OCI-M2 (cell line): ENCODE measurements around the gene METAP1.
"Not testable (repeated sequence)": the region's sequence is repeated elsewhere in the genome, so short reads cannot be mapped to it uniquely, and the experiment has no call there.

Source experiments
- DNase-seq: peaks from one replicate; lab custom pipeline; 2025; ENCODE audit not compliant: unreplicated experiment; lab: John Stamatoyannopoulos, UW

The METAP1 gene

GRCh38 chr4:98995183-98996055 is at the start of gene METAP1:
METAP1 (plus strand) TSS chr4:98995721; CDS start chr4:98995754, 33 bp downstream.
- peak; percentile 45 for DNase-seq

DNA sequence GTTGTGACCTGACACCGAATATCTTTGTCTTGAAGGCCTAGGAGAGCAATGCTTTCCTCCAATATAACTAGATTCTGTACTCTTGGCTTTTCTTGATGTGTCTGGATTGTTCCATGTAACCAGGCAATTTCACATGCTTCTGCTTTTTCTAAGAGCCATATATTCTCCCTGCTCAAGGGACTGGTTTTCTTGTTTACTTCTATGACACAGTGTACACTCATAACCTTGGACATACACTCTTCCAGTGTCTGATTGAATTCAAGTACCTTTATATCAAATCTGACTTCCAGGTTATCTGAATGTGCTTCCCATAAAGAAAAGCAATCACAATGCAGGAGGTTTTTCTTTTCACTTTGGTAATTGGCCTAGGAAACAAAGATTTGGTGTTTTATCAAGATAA is 49.2 kb upstream of the METAP1 start:
- DNase-seq: no peak

GRCh38 chr4:98950925-98951324 is 44.6 kb upstream of the METAP1 start:
- no peak for DNase-seq

DNA sequence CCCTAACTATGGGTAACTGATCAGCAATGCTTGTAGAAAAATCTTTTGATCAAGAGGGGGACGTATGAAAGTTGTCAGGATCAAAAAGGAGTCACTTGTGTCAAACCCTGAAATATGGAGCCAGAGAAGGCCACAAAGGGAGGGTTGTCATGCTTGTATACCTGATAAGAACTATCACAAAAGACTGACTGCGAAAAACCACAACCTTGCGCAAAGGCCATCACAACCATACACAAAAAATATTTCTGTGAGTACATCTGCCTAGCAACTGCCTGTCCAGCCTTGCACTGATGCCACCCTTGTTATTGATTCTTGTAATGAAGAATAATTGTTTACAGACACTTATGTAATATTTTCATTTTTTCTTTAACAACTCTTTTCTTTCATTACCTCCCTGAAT is 43.8 kb upstream of the METAP1 start:
- DNase-seq: no peak

DNA sequence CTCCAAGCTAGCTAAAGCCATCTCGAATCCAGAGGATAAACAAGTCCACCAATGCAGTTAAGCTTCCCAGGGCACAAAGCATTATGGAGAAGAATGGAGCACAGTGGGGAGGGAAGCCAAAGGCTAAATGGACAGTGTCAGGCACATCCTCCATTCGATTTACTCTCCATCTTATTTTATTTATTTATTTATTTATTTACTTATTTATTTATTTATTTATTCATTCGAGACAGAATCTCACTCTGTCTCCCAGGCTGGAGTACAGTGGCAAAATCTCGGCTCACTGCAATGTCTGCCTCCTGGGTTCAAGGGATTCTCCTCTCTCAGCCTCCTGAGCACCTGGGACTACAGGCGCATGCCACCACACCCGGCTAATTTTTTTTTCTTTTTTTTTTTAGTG is 40.3 kb upstream of the METAP1 start:
- no peak for DNase-seq

- no peak for DNase-seq
Observed at GRCh38 chr4:98958065-98958464, 37.5 kb upstream of the METAP1 start.

GRCh38 chr4:98959411-98959810 is 36.1 kb upstream of the METAP1 start:
- DNase-seq: no peak

DNA sequence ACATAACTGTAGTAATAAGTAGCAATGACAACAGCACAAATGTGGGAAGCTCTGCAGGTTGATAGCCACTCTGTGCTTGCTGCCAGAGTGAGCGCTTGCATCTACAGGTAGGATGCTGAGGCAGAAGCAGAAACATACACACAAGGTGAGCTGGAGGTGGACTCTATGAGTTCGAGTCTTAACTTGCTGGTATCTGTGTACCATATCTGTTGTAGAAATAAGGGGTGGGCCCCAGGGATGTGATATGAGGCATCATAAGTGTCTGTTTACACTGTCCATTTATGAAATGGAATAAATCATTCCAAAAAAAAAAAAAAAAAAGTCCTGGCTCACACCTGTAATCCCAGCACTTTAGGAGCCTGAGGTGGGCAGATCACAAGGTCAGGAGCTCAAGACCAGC is 33.8 kb upstream of the METAP1 start:
- DNase-seq: no peak

- DNase-seq: no peak
Observed at GRCh38 chr4:98963538-98964433, 31.7 kb upstream of the METAP1 start.

DNA sequence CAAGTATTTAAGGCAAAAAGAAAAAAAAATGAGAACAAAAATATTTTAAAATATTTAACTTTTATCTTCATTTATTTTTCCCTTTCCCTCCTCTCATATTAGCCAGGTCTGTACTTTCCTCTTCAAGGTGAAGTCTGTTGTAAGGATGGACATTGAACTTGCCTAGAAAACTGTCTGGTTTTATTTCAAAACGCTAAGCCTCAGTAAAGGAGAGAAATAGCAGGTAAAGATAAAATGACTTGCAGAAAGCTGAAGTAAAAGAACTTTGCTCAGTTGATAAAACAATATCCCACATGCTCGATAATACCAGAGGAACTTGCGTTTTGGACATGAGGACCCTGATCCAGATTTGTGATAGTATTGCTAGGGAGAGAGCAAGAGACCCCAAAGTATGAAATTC is 28.6 kb upstream of the METAP1 start:
- no peak for DNase-seq

- DNase-seq: no peak
Observed at GRCh38 chr4:98967786-98968329, 27.7 kb upstream of the METAP1 start.

GRCh38 chr4:98969878-98970785 is 25.4 kb upstream of the METAP1 start:
- DNase-seq: no peak

DNA sequence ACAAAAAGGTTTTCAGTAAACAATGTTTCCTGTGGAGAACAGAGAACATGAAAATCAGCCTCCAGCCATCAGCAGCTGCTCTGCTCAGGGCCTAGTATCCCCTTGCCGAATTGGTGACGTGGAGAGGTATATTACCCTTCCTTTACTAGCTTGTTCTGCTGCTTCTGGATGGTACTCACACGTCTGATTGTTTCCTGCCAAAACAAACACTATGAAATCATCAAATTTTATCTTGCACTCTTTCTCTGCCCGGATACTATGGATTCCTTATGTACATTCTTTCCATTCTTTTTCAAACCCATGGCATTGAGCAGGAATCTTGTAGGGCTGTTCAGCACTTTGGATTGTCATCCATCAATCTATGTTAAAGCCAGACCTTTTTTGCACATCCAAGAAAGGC is 18.8 kb upstream of the METAP1 start:
- no peak for DNase-seq

GRCh38 chr4:98977557-98977956 is 18.0 kb upstream of the METAP1 start:
- no peak for DNase-seq

- no peak for DNase-seq
Observed at GRCh38 chr4:98987720-98988119, 7.8 kb upstream of the METAP1 start.

- not testable (repeated sequence) for DNase-seq
Observed at GRCh38 chr4:98992835-98993234, 2.7 kb upstream of the METAP1 start.

- DNase-seq: no peak
Observed at GRCh38 chr4:98993419-98994071, 2.0 kb upstream of the METAP1 start.

DNA sequence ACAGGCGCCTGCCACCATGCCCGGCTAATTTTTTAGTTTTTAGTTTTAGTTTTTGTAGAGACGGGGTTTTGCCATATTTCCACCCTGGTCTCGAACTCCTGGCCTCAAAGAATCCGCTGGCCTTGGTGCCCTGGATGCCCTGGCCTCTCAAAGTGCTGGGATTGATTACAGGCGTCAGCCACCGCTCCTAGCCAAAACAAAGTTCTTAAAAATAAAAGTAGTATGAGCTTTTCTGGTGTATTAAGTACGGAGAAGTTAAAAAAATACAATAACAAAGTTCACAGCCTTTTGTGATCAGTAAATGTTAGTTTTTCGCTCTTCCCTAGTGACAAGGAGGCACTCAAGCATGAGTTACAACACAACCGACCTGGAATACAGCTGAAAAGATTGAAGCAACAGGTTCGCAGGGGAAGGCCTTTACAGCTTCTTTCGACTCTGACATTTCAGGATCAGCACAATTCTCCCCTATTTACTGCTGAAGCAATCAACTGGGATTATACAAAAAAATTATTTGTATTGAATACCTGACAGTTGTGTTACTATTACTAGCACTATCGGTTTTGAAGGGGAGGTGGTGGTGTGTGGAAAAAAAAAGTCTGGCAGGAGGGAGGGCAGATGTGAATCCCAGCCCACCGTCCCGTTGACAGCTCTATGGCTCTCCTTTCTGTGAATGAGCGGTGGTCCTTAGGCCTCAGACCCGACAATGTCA is 893 bp upstream of the METAP1 start:
- no peak for DNase-seq

- DNase-seq: no peak
Observed at GRCh38 chr4:98996056-98996764, 689 bp downstream of the METAP1 start.
